Stimulated activated CD4-positive, alpha-beta T cell treated with anti-CD3 and anti-CD28 coated beads, TNF-alpha, amount 100 ng/mL, for 48 hours (primary cell): ENCODE results near the gene SUSD6.
"Not testable (repeated sequence)": the region's sequence is repeated elsewhere in the genome, so short reads cannot be mapped to it uniquely, and the experiment has no call there.

Experiments
- DNase-seq, 3 donors: peaks; one replicate each; pipeline ENCODE4 v3.0.0-alpha.2; 2020; ENCODE audit warnings: low read depth in 3 of 3

Gene SUSD6

GRCh38 chr14:69620981-69621380, 9.6 kb downstream of the SUSD6 start:
- no peak for DNase-seq

- DNase-seq, result no peak
These were observed 12.7 kb downstream of the SUSD6 start for GRCh38 chr14:69624136-69624535.

- peak in 2 of 3 donors; percentile 69 to 76 for DNase-seq
These were observed 14.1 kb downstream of the SUSD6 start for GRCh38 chr14:69625299-69626131.

- DNase-seq, result no peak
These were observed 14.7 kb downstream of the SUSD6 start for GRCh38 chr14:69626132-69626500.

- no peak for DNase-seq
These were observed 18.1 kb downstream of the SUSD6 start for GRCh38 chr14:69629225-69630127.

- DNase-seq, result no peak
These were observed 19.0 kb downstream of the SUSD6 start for GRCh38 chr14:69630360-69630759.

GRCh38 chr14:69631509-69631908, 20.1 kb downstream of the SUSD6 start:
- DNase-seq, result no peak

GRCh38 chr14:69632164-69632563, 20.8 kb downstream of the SUSD6 start:
- no peak for DNase-seq

- no peak for DNase-seq
These were observed 21.3 kb downstream of the SUSD6 start for GRCh38 chr14:69632593-69633151.

- DNase-seq, result no peak
These were observed 21.8 kb downstream of the SUSD6 start for GRCh38 chr14:69633238-69633637.

- DNase-seq, result no peak
These were observed 24.7 kb downstream of the SUSD6 start for GRCh38 chr14:69635981-69636639.

GRCh38 chr14:69636718-69637480, 25.5 kb downstream of the SUSD6 start:
- no peak for DNase-seq

GRCh38 chr14:69637503-69638031, 26.2 kb downstream of the SUSD6 start:
- no peak for DNase-seq

GRCh38 chr14:69640931-69641330, 29.5 kb downstream of the SUSD6 start:
- no peak for DNase-seq

GRCh38 chr14:69642212-69642793, 30.9 kb downstream of the SUSD6 start:
- not testable (repeated sequence) for DNase-seq

GRCh38 chr14:69643430-69644200, 32.2 kb downstream of the SUSD6 start:
- peak in 2 of 3 donors; percentile 62 to 76 for DNase-seq

GRCh38 chr14:69644814-69645213, 33.4 kb downstream of the SUSD6 start:
- DNase-seq, result no peak

- no peak for DNase-seq
These were observed 35.8 kb downstream of the SUSD6 start for GRCh38 chr14:69647213-69647612.

- DNase-seq, result not testable (repeated sequence)
These were observed 36.2 kb downstream of the SUSD6 start for GRCh38 chr14:69647642-69648041.
